Measurements from ENCODE around the gene RNFT1.
"Not testable (repeated sequence)": the region's sequence is repeated elsewhere in the genome, so short reads cannot be mapped to it uniquely, and the experiment has no call there.

DNA sequence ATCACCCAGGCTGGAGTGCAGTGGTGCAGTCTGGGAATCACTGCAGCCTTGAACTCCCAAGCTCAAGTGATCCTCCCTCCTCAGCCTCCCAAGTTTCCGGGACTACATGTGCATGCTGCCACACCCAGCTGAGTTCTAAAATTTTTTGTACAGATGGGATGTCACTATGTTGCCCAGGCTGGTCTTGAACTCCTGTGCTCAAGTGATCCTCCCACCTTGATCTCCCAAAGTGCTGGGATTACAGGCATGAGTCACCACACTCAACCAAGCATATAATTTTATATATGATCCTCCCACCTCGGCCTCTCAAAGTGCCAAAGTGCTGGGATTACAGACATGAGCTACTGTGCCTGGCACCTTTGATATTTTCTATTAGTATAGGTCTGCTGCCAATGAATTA lies 7.2 kb upstream of the RNFT1 start:
- TF ChIP-seq, protein P1, sequence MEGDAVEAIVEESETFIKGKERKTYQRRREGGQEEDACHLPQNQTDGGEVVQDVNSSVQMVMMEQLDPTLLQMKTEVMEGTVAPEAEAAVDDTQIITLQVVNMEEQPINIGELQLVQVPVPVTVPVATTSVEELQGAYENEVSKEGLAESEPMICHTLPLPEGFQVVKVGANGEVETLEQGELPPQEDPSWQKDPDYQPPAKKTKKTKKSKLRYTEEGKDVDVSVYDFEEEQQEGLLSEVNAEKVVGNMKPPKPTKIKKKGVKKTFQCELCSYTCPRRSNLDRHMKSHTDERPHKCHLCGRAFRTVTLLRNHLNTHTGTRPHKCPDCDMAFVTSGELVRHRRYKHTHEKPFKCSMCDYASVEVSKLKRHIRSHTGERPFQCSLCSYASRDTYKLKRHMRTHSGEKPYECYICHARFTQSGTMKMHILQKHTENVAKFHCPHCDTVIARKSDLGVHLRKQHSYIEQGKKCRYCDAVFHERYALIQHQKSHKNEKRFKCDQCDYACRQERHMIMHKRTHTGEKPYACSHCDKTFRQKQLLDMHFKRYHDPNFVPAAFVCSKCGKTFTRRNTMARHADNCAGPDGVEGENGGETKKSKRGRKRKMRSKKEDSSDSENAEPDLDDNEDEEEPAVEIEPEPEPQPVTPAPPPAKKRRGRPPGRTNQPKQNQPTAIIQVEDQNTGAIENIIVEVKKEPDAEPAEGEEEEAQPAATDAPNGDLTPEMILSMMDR (IDR thresholded peaks at IDR 0.05) = not testable (repeated sequence)
- not testable (repeated sequence) for TF ChIP-seq EZH2 (IDR thresholded peaks at IDR 0.05; ENCODE audit: borderline replicate concordance, insufficient read depth, low read depth, low read length, poor library complexity, severe bottlenecking)

All from B cell (primary cell).